Spinal cord (tissue), 10 donors: ENCODE data around the gene APPL1. TPM values are rescaled to one million over a fixed set of nuclear protein-coding genes. Genes with fewer than 3 reads are reported as not detected.

Experiments used
- DNase-seq, 6 donors: peaks; one replicate each; pipeline versions ENCODE4 v3.0.0 to v3.0.0-alpha.2; 2013 to 2015; ENCODE audit warnings: low spot score in 6 of 6, low read depth in 4 of 6
- H3K27ac ChIP-seq: one replicate; pipeline ENCODE4 v1.5.1; 2013; ENCODE audit warnings: low read depth, low read length, control low read depth
- H3K27me3 ChIP-seq: one replicate; pipeline ENCODE4 v1.6.1; 2013; ENCODE audit warnings: low read length; ENCODE audit not compliant: control insufficient read depth, insufficient read depth
- H3K36me3 ChIP-seq: one replicate; pipeline ENCODE4 v1.6.1; 2013; ENCODE audit warnings: low read length; ENCODE audit not compliant: control insufficient read depth, insufficient read depth
- H3K4me1 ChIP-seq: one replicate; pipeline ENCODE4 v1.6.1; 2013; ENCODE audit warnings: low read length; ENCODE audit not compliant: control insufficient read depth, insufficient read depth
- H3K4me3 ChIP-seq: one replicate; pipeline ENCODE4 v1.5.1; 2013; ENCODE audit warnings: low read depth, low read length, control low read depth
- H3K9me3 ChIP-seq: one replicate; pipeline ENCODE4 v1.6.1; 2013; ENCODE audit warnings: low read length; ENCODE audit not compliant: control insufficient read depth, insufficient read depth
- WGBS: methylation state at CpG from one replicate; pipeline ENCODE4 v1.1.5; 2013; ENCODE audit warnings: missing lambda C conversion rate; ENCODE audit not compliant: insufficient coverage; 5-methylcytosine and 5-hydroxymethylcytosine counted together
- polyA plus RNA-seq, 2 donors: library from polyadenylated mRNA; unstranded; fragments of 120-200 nt; gene quantifications; one replicate each; pipeline ENCODE4 v1.2.1, GENCODE V29; 2013; ENCODE audit not compliant: insufficient read length in 2 of 2
- total RNA-seq, 2 donors: library from RNA; depleted of rRNA in 1 of 2; stranded (reverse); fragments of 120-200 nt in 1 of 2; fragments of >200 nt in 1 of 2; gene quantifications; one replicate each; pipeline versions ENCODE4 v1.2.3 to v1.2.4, GENCODE V29; 2013 to 2014
- donor health status: healthy.

APPL1 gene
- total and polyA plus RNA-seq, 4 donors = 32.7 to 108 (median 54.9) TPM

GRCh38 chr3:57261119-57261518 is 33.6 kb downstream of the APPL1 start:
- no peaks in the 10 kb centered on the region for H3K27me3 ChIP-seq
- peaks cover 26% of the 10 kb centered on the region for H3K36me3 ChIP-seq
- 100% methylated on average over 1 of the region's 4 CpGs for WGBS
- no peak overlapping the region for H3K4me3 ChIP-seq
- H3K9me3 ChIP-seq = no peaks in the 10 kb centered on the region
- no peak overlapping the region for H3K27ac ChIP-seq
- no peak for DNase-seq
- no peaks in the 10 kb centered on the region for H3K4me1 ChIP-seq

- no CpG with 5 or more reads among the region's 3 CpGs for WGBS
- peaks cover 26% of the 10 kb centered on the region for H3K36me3 ChIP-seq
Measured at GRCh38 chr3:57261929-57262328, 34.4 kb downstream of the APPL1 start.

GRCh38 chr3:57268416-57268815 is 40.9 kb downstream of the APPL1 start:
- no CpG with 5 or more reads among the region's 1 CpG for WGBS
- Histone ChIP-seq H3K9me3 (no peaks in the 10 kb centered on the region), H3K27me3 (no peaks in the 10 kb centered on the region), H3K4me3 (no peak overlapping the region), H3K36me3 (peaks cover 17% of the 10 kb centered on the region), H3K27ac (no peak overlapping the region), H3K4me1 (no peaks in the 10 kb centered on the region)
- DNase-seq = no peak

More at GRCh38 chr3:57261929-57262328, 34.4 kb downstream of the APPL1 start:
- Histone ChIP-seq H3K27me3 (no peaks in the 10 kb centered on the region), H3K4me3 (no peak overlapping the region), H3K9me3 (no peaks in the 10 kb centered on the region), H3K4me1 (no peaks in the 10 kb centered on the region), H3K27ac (no peak overlapping the region)
- no peak for DNase-seq

GRCh38 chr3:57274845-57275244 is 47.3 kb downstream of the APPL1 start:
- H3K4me1 ChIP-seq = no peaks in the 10 kb centered on the region
- peaks cover 9% of the 10 kb centered on the region for H3K36me3 ChIP-seq
- H3K9me3 ChIP-seq = no peaks in the 10 kb centered on the region
- DNase-seq = no peak
- no peaks in the 10 kb centered on the region for H3K27me3 ChIP-seq
- no peak overlapping the region for H3K27ac ChIP-seq
- no peak overlapping the region for H3K4me3 ChIP-seq
- 99% methylated on average over 5 of the region's 6 CpGs for WGBS

GRCh38 chr3:57275393-57275792 is 47.9 kb downstream of the APPL1 start:
- H3K9me3 ChIP-seq = no peaks in the 10 kb centered on the region
- no peaks in the 10 kb centered on the region for H3K27me3 ChIP-seq
- H3K36me3 ChIP-seq = peaks cover 9% of the 10 kb centered on the region
- no peak overlapping the region for H3K27ac ChIP-seq
- H3K4me1 ChIP-seq = no peaks in the 10 kb centered on the region
- no peak overlapping the region for H3K4me3 ChIP-seq
- WGBS = no CpG with 5 or more reads among the region's 2 CpGs
- no peak for DNase-seq

- Histone ChIP-seq H3K27ac (no peak overlapping the region), H3K4me1 (no peaks in the 10 kb centered on the region), H3K36me3 (peaks cover 9% of the 10 kb centered on the region), H3K4me3 (no peak overlapping the region), H3K9me3 (no peaks in the 10 kb centered on the region), H3K27me3 (no peaks in the 10 kb centered on the region)
- no peak for DNase-seq
- no CpG with 5 or more reads among the region's 1 CpG for WGBS
Measured at GRCh38 chr3:57278237-57278636, 50.7 kb downstream of the APPL1 start.

- no peaks in the 10 kb centered on the region for H3K9me3 ChIP-seq
- no peak for DNase-seq
- H3K27ac ChIP-seq = no peak overlapping the region
- H3K27me3 ChIP-seq = no peaks in the 10 kb centered on the region
- no peak overlapping the region for H3K4me3 ChIP-seq
- H3K36me3 ChIP-seq = peaks cover 3% of the 10 kb centered on the region
- H3K4me1 ChIP-seq = no peaks in the 10 kb centered on the region
- WGBS = 95% methylated on average over 4 of the region's 5 CpGs
Measured at GRCh38 chr3:57279685-57280084, 52.2 kb downstream of the APPL1 start.

- Histone ChIP-seq H3K27me3 (no peaks in the 10 kb centered on the region), H3K27ac (no peak overlapping the region), H3K9me3 (no peaks in the 10 kb centered on the region), H3K4me1 (no peaks in the 10 kb centered on the region), H3K36me3 (no peaks in the 10 kb centered on the region), H3K4me3 (no peak overlapping the region)
- DNase-seq = no peak
- WGBS = no CpG with 5 or more reads among the region's 1 CpG
Measured at GRCh38 chr3:57281715-57282114, 54.2 kb downstream of the APPL1 start.

GRCh38 chr3:57283334-57283733 is 55.8 kb downstream of the APPL1 start:
- DNase-seq = no peak
- no peak overlapping the region for H3K27ac ChIP-seq
- no peaks in the 10 kb centered on the region for H3K9me3 ChIP-seq
- no peak overlapping the region for H3K4me3 ChIP-seq
- no peaks in the 10 kb centered on the region for H3K27me3 ChIP-seq
- no peaks in the 10 kb centered on the region for H3K4me1 ChIP-seq
- 89% methylated on average over 3 of the region's 6 CpGs for WGBS
- H3K36me3 ChIP-seq = no peaks in the 10 kb centered on the region

GRCh38 chr3:57287205-57287604 is 59.7 kb downstream of the APPL1 start:
- DNase-seq = no peak
- Histone ChIP-seq H3K9me3 (no peaks in the 10 kb centered on the region), H3K27ac (no peak overlapping the region), H3K27me3 (no peaks in the 10 kb centered on the region), H3K36me3 (no peaks in the 10 kb centered on the region), H3K4me3 (no peak overlapping the region), H3K4me1 (no peaks in the 10 kb centered on the region)
- no CpG with 5 or more reads among the region's 2 CpGs for WGBS
